Measurements from ENCODE around the gene LAPTM5.

DNA sequence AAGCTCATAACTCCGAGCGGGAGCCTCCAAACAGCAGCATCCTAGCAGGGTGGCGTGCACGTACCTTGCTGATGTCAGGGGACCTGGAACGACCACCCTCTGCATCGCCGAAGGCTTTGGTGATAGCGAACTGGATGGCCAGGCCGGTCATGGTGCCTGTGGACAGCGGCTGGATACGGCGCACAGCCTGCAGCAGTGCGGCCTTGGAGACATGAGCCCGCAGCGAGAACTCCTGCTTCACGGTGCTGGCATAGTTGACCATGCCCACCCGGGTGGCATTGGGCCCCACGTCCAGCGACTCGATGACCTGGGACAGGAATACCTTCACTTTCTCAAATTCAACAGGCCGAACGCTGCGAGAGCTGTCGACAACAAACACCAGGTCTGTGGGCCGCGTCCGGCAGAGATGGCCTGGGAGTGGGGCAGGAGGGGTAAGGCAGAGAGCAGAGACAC, 36.2 kb downstream of the LAPTM5 start:
- TF ChIP-seq SCRT1 (tag by site-specific recombination; IDR thresholded peaks at IDR 0.05; ENCODE audit: borderline replicate concordance) (no peak), HOXD13 (CRISPR knock-in tag; IDR thresholded peaks at IDR 0.05; ENCODE audit: borderline replicate concordance) (no peak), ZNF114 (tag by site-specific recombination; IDR thresholded peaks at IDR 0.05) (no peak), ZNF19 (tag by site-specific recombination; IDR thresholded peaks at IDR 0.05; ENCODE audit: low read depth) (no peak), ZNF24 (tag by site-specific recombination; IDR thresholded peaks at IDR 0.05) (no peak), ZNF501 (tag by site-specific recombination; IDR thresholded peaks at IDR 0.05) (no peak), ZNF23 (tag by site-specific recombination; IDR thresholded peaks at IDR 0.05; ENCODE audit: borderline replicate concordance) (no peak)
- TF ChIP-seq, protein P1, sequence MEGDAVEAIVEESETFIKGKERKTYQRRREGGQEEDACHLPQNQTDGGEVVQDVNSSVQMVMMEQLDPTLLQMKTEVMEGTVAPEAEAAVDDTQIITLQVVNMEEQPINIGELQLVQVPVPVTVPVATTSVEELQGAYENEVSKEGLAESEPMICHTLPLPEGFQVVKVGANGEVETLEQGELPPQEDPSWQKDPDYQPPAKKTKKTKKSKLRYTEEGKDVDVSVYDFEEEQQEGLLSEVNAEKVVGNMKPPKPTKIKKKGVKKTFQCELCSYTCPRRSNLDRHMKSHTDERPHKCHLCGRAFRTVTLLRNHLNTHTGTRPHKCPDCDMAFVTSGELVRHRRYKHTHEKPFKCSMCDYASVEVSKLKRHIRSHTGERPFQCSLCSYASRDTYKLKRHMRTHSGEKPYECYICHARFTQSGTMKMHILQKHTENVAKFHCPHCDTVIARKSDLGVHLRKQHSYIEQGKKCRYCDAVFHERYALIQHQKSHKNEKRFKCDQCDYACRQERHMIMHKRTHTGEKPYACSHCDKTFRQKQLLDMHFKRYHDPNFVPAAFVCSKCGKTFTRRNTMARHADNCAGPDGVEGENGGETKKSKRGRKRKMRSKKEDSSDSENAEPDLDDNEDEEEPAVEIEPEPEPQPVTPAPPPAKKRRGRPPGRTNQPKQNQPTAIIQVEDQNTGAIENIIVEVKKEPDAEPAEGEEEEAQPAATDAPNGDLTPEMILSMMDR (tag by site-specific recombination; IDR thresholded peaks at IDR 0.05) = no peak
- TF ChIP-seq, protein P2, sequence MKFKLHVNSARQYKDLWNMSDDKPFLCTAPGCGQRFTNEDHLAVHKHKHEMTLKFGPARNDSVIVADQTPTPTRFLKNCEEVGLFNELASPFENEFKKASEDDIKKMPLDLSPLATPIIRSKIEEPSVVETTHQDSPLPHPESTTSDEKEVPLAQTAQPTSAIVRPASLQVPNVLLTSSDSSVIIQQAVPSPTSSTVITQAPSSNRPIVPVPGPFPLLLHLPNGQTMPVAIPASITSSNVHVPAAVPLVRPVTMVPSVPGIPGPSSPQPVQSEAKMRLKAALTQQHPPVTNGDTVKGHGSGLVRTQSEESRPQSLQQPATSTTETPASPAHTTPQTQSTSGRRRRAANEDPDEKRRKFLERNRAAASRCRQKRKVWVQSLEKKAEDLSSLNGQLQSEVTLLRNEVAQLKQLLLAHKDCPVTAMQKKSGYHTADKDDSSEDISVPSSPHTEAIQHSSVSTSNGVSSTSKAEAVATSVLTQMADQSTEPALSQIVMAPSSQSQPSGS (tag by site-specific recombination; IDR thresholded peaks at IDR 0.05; ENCODE audit: low read depth) = no peak
- TF ChIP-seq, protein P3, sequence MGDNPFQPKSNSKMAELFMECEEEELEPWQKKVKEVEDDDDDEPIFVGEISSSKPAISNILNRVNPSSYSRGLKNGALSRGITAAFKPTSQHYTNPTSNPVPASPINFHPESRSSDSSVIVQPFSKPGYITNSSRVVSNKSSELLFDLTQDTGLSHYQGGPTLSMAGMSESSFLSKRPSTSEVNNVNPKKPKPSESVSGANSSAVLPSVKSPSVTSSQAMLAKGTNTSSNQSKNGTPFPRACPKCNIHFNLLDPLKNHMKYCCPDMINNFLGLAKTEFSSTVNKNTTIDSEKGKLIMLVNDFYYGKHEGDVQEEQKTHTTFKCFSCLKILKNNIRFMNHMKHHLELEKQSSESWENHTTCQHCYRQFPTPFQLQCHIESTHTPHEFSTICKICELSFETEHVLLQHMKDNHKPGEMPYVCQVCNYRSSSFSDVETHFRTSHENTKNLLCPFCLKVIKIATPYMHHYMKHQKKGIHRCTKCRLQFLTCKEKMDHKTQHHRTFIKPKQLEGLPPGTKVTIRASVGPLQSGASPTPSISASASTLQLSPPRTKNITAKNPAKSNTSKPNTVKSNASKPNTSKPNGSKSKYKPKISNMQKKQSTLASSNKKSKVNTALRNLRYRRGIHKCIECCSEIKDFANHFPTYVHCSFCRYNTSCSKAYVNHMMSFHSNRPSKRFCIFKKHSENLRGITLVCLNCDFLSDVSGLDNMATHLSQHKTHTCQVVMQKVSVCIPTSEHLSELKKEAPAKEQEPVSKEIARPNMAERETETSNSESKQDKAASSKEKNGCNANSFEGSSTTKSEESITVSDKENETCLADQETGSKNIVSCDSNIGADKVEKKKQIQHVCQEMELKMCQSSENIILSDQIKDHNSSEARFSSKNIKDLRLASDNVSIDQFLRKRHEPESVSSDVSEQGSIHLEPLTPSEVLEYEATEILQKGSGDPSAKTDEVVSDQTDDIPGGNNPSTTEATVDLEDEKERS (tag by site-specific recombination; IDR thresholded peaks at IDR 0.05) = no peak

Measured in HEK293 (cell line).